ENCODE data around the gene DENND6B.
A peak's percentile ranks its signal among the peaks of the same experiment; 100 is the strongest.
"Not testable (repeated sequence)": the region's sequence is repeated elsewhere in the genome, so short reads cannot be mapped to it uniquely, and the experiment has no call there.

Gene DENND6B

DNA sequence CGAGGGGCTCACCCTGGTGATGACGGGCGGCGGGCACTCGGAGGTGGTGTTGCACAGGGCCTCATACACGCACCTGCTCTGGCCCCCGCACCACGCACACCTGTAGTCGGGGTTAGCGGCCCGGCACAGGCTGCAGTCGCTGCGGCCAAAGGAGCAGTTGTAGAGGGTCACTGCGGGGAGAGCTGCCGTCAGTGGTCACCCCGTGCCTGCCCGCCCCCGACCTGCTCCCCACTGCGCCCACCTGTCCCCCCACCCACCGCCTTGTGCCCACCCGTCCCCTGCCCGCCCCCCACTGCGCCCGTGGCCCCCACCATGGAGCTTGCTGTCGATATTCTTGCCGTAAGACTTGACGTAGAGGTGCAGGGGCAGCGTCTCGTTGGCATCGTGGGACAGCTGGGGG lies 43.0 kb downstream of the DENND6B start:
- no peak for DNase-seq

DNA sequence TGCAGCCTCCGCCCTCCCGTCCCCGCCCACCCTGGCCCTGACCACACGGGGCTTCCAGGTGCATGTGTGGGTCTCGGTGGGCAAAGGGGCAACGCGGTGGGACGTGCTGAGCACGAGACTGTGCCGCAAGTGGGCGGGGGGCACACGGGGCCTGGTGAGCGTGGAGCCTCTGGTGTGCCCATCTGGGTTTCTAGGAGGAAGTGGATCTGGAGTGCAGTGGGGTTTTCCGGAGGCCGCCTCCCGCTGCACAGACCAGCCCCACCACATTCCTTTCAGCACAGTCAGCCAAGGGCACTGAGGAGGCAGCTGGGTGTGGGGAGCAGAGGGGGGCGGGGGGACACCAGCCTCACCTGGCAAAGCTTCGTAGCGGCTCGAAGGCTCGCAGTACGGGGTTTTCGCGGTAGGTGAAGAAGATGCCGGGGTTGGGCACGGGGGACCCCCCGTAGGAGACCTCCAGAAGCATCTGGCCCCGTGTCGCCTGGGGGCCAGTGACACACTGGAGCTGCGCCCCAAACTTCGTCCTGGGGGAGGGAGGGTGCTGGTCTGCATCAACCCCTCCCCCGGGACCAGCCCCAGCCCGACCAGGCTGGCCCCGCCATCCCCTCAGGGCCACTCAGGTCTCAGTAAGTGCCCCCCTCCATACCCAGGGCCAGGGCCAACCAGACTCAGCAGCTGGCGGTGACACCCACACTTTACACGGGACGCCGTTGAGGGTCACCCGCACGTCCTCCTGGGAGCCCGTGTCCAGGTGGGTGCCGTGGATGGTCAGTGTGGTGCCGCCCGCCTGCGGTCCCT lies 44.3 kb downstream of the DENND6B start:
- DNase-seq = no peak

DNA sequence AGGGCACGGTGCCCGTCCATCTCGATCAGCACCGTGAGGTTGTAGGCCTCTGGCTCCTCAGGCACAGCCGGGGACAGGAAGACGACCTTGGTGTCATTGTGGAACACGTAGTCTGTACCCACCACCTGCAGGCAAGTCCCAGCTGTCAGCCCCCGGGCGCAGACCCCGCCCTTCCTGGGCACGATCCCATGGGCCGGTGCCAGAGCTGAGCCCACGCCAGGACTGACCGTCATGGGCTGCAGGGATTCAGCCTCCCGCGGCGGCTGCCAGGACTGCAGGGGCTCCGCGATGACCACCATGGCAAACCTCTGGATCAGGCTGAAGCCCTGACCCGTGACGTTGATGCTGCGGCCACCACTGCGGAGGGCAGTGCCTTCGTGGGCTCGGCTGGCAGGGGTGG lies 44.9 kb downstream of the DENND6B start:
- DNase-seq = no peak

DNA sequence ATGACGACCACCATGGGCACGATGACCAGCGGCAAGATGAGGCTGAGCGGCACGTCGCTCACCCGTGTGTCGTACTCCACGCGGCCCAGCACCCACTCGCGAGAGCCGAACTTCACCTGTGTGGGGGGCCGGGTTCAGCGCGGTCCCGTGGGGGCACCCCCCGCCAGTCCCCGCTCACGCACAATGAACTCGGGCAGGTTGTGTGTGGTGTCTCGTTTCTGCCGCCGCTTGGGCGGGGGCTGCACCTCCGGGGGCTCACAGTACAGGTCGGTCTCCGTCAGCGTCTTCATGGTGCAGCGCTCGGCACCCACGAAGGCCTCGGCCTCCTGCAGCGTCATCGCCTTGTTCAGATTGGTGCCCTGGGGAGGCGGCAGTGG lies 45.4 kb downstream of the DENND6B start:
- no peak for DNase-seq

DNA sequence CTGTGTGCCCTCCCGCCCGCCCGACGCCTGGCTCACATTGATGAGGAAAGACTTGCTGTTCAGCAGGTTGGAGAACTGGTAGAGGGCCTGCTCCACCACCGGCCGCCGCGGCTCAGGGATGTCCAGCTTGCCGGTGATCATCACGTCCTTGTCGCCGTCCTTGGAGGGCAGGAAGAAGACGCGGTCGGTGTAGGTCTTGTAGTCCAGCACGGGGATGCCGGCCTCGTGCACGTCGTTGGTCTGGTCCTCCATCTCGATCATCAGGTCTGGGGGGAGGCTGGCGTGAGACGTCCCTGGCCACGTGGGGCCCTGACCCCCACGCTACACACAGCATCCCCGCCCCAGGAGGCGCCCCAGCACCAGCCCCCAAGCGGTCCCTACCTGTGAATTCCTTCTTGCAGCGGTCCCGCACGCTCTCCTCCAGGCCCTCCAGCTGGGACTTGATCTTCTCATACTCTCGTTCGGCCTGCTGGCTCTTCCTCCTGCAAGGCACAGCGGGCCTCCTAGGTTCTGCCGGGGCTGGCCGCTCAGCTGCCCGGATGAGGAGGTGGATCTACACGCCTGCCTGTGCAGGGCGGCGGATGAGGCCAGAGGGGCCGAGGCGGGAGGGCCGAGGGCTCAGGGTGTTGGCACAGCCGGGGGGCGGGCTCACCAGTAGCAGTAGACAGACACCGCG lies 46.0 kb downstream of the DENND6B start:
- no peak for DNase-seq

DNA sequence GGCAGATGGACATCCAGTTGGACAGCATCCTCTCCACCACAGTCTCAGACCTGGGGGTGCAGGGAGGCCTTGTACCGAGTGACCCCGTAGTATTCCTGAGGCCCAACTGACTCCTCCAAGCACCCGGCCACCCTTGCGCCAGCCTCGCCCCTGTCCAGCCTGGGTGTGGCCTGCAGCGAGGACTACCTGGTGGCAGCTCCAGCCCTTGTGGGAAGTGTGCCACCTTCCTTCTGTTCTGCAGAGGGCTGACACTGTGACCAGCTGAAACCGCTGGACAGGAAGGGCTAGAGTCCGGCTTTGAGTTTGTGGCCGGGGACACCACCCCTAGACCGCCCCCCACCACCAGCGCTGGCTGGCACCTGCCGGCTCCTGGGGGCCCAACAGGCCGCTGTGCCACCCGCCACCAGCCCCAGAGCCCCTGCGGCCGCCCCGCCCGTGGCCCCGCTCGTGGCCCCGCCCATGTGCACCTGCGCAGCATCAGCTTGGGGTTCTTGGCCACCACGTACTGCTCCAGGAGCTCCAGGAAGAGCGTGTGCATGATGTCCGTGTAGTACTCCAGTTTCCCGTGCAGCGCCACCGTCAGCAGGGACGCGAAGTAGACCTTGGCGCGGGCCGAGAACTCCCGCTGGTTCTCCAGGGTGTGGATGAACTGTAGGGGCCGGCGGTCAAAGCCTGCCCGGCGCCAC lies 46.6 kb downstream of the DENND6B start:
- DNase-seq = no peak

DNA sequence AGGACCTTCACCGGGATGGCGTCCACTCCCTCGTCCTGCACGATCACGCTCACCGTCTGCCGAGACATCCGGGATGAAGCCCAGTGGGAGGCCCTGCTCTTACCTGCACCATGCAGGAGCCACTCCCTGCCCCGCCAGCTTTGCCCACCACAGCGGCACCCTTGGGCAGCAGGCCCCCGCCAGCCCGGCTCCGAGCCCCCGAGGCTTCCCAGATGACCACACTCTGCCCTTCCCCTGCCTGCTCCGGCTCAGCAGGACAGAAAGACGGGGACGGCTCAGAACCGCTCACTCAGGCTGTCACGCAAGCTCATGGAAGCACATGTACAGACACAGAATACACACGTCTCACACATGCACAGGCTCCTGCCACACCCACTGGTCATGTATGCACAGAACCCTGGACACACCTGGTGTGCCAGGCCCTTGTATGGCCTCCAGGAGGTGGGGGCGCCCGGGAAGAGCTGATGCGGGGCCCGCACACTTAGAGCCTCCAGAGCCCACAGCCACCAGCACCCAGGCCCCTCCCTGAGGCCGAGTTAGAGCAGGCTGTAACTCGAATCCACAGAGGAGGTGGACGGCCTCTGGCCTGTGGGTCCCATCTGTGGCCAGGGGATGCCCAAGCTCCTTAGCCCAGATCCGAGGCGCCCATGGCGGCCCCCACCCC lies 47.7 kb downstream of the DENND6B start:
- no peak for DNase-seq

DNA sequence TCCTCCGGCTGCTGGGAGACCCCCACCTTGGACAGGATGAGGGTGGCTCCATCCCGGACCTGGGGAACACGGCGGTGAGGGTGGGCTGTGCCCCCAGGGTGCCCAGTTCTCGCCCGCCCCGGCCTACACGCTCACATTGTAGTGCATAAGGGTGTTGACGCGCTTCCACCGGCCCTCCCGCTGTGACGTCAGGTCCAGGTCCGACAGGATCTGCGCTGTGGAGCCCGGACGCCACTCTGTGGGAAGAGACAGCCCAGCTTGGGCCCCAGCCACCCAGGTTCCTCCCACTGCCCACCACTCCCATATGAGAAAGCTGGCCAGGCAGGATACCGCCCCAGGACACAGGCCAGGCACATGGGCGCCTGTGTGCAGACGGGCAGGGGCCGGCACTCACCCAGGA lies 48.4 kb downstream of the DENND6B start:
- DNase-seq = no peak

DNA sequence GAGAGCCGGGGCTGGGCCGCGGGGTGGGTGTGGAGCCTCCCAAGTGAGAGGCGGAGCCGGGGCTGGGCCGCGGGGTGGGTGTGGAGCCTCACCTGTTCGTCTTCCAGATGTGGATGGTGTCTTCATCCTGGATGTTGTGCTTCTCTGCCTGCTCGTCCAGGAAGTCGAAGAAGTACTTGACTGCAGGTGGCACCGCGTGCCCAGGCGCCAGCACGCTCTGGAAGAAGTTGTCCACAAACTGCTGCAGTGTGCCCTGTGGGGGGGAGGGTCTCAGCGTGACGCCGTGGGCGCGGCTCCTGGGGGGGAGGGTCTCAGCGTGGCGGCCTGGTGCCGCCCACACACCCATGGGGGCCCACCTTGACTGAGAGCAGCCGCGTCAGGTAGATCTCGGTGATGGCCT lies 49.1 kb downstream of the DENND6B start:
- DNase-seq = no peak

DNA sequence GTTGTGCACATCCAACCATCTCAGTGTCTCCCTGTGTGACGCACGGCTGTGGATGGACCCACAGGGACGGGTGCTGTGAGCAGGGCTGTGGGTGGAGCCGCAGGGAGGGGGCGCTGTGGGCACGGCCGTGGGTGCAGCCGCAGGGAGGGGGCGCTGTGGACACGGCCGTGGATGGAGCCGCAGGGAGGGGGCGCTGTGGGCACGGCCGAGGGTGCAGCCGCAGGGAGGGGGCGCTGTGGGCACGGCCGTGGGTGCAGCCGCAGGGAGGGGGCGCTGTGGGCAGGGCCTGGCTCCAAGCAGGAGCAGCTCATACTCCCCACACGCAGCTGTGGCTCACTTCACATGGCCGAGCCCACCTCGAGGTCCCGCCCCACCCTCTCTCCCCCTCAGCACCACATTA lies 50.7 kb downstream of the DENND6B start:
- DNase-seq = no peak

DNA sequence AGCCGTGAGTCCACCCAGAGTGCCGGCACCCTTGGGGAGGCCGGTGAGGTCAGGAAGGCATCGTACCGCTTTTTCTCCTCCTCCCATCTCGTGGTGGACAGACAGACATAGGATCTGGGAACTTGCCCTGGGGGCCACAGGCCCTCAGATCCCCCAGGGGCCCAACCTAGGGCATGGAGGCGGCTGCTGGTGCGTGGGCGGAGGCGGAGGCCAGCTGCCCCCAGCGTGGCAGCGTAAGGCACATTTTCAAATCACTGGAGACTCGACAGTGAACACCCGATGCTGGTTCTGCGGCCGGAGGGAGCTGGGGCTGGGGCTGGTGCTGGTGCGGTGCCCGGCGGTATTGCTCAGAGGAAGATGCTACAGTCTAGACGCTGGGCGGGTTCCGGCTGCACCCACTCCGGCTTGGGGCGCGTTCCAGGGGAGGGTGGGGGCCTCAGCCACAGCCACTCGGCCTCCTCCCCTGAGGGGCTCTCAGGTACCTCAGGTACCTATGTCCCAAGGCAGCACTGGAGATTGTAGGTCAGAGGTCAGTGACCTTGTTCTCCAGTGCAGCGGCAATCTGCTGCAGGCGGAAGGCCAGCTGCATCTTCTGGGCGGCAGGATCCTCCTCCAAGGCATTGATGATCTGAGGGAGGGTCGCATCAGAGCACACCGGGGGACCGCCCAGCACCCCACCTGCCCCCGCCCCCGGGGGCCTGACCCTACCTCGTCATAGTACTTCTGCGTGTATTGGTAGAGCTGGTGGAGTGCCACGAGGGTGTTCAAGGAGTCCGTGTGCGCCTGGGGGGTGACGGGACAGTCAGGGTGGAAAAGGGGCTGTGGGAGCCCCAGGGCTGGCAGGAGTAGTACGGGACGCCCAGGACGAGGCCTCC lies 51.4 kb downstream of the DENND6B start:
- no peak for DNase-seq

DNA sequence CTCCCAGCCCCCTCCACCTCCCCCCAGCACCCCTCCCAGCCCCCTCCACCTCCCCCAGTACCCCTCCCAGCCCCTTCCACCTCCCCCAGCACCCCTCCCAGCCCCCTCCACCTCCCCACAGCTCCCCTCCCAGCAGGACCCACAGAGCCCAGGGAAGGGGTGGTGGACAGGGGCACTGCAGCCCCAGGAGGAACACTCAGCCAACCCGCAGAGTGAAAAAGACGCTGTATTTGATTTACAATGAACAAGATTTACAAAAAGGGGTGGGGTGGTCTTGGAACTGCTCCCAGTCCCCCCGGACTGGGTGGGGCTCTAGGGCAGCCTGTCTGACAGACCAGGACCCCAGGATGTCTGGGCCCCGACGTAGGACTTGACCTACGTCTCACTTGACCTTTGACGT lies 52.0 kb downstream of the DENND6B start:
- no peak for DNase-seq

DNA sequence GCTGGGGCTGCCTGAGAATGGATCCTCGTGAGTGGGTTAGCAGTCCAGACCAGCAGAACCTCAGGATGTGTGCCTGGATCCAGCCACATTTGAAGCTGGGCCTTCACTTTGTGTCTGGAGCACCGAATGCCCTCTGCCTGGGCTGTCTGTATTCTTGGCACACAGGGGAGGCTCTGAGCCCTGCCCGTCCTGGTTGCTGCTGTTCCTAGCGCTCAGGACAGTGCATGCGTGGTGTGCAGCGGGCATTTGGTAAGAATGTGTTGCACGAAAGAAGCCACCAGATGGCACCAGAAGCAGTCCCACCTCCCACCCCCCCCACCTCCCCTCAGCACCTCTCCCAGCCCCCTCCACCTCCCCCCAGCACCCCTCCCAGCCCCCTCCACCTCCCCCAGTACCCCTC lies 52.5 kb downstream of the DENND6B start:
- peak; percentile 66 to 72 for DNase-seq

DNA sequence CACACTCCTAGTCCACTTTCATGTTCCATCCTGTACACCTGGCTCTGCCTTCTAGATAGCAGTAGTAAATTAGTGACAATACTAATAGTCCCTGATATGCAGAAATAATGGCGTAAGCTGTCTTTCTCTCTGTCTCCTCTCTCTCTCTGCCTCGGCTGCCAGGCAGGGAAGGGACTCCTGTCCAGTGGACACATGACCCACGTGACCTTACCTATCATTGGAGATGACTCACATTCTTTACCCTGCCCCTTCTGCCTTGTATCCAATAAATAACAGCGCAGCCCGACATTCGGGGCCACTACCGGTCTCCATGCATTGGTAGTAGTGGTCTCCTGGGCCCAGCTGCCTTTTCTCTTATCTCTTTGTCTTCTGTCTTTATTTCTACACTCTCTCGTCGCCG lies 53.0 kb downstream of the DENND6B start:
- DNase-seq = not testable (repeated sequence)

DNA sequence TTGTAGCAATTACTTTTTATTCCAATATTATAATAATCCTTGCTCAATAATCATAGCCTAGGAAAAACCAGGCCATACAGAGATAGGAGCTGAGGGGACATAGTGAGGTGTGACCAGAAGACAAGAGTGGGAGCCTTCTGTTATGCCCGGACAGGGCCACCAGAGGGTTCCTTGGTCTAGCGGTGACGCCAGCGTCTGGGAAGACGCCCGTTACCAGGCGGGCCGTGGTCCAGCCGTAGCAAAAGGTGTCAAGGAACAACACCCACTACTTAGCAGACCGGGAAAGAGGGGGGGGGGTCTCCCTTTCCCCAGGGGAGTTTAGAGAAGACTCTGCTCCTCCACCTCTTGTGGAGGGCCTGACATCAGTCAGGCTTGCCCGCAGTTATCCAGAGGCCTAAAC lies 53.5 kb downstream of the DENND6B start:
- not testable (repeated sequence) for DNase-seq

DNA sequence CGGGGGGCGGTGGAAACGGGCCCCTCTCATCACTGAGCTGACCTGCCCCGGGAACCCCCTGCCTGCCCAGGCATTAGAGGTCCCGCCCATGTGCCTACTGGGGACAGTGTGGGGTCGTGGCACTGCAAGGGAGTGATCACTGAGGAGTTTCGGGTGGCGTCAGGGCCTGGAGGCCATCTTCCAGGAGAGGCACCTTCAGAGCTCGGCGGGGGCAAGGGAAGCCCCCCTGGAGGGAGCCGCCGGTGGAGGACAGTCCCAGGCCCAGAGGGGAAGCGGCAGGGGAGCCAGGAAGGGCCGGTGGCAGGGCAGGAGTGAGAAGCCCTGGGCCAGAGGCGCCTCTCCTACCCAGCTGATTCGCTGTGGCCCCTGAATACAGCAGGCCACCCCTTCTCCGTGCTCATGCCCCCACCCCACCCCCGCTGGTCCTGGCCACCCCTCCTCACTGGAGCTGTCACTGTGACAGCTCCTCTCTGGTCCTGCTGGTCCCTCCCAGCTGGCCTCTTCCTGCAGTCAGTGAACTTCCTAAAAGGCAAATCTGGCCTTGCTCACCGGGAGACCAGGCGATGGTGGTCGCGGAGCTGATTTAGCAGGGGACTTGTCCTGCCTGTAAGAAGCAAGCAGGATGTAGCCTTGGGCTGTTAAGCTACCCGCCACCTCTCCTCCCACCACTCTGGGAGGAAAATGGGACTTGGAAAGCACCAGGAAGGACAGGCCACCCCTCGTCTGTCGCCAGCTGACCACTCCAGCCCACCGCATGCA lies 54.6 kb downstream of the DENND6B start:
- DNase-seq = no peak

DNA sequence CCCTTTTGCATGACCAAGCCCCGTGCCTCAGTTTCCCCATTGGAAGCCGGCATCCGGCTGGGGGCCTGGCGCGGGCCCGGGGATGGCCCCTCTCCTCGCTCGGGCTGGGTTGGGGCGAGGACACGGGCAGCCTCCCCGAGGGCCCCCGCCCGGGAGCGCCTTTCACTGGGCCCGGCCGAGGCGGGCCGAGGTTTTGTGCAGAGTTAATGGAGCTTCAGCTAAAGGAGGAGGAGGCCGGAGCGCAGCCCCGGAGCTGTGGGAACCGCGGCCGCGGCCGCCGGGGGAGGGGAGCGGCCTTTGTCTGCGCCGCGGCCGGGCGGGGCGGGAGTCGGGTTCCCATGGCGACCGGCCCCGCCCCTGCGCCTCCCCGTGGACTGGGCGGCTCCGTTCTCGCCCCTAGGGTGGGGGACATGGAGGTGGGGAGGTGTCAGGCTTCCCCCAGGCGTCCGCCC lies 55.3 kb downstream of the DENND6B start:
- DNase-seq = no peak

DNA sequence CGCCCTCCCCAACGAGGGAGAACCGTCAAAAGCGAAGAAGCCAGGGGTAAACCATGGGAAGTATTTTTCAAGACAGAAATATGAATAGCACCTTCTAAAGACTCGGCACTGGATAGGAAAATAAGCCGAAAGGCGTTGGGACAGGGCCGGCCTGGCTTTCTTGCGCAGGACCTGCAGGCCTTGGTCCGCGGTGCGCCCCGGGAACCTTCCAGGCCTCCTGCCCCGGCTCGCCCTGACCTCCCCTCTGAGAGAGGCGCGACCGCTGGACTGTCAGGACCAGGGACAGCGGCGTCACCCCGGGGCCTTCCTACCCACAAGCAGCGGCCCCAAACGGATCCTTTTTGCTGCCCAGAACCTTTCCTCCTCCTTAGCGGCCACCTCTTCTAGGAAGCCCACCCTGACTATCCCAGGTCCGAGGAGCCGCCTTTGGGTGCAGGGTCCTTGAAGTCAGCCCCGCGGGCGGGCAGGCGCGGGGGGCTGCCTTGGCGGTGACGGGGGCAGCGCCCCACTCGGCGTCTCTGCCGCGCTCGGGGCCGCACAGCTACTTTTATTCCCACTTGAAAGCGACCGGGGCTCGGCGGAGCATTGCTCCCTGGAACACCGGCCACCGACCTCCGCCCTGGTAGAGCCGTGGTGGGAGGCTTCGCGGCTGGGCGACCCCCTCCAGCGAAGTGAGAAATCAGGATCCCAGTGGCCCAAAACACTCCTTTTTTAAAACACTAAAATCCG lies 56.0 kb downstream of the DENND6B start:
- DNase-seq = peak; percentile 50 to 70

DNA sequence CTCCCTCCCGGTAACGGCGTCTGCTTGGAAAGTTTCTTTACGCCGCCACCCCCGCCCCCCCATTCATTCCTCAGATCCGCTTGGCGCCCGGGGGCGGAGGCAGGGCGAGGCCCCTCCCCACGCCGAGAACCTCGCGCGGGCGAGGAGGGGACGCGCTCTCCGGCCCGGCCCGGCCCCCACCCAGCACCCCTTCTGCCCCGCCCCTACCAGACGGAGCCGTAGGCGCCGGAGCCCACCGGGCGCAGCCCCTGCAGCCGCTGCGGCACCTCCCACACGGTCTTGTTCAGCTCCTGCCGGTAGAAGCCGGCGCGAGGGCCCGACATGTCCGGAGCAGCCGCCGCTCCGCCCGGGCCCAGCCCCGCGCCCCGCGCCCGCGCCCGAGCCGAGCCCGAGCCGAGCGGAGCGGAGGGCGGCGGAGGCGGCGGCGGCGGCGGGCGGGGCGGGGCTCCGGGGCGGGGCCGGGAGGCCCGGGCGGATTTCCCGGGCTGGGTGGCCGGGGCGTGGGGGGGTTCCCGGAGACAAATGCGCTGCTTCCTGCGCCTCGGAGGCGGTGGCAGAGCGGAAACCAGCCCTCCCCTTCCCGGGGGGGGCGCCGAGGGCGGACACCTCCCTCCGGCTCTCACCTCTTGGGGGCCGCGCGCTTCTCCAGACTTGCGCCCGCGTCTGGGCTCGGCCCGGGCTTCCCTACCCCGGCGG lies 56.7 kb downstream of the DENND6B start, which contains the start of gene MAPK11:
MAPK11 (minus strand) TSS at position 411 of the 696 bp plus-strand sequence; CDS start at position 323, 88 bp downstream.
- peak in 1 of 2 experiments; percentile 42 for DNase-seq

DNA sequence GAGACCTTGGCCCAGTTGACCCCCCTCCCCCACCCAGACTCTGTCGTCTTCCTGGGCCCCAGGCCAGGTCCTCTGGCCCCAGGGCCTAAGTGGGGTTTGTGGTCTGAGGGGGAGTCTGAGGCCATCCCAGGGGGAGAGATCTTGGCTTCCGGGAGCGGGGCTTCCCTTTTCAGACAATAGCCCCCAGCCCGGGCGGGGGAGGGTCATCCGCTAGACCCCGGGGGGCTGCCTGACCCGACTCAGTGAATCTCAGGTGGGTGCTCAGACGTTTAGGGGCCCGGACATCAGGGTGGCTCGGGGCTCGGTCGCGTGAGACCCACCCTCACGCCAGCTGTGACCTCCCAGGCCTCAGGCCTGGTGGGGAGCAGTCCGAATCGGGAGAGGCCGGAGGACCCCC lies 57.2 kb downstream of the DENND6B start:
- DNase-seq = peak in 1 of 2 experiments; percentile 7
